NT2/D1 (cell line): Measurements from ENCODE around the gene ANAPC4.

Source experiments
- DNase-seq: peaks from one replicate; pipeline ENCODE4 v3.0.0-alpha.2; 2011; ENCODE audit warnings: low read depth, low spot score
- H3K27me3 ChIP-seq: 2 replicates; pipeline ENCODE4 v1.6.0; 2011; ENCODE audit warnings: mild to moderate bottlenecking; ENCODE audit not compliant: insufficient read length, insufficient read depth
- H3K36me3 ChIP-seq: 2 replicates; pipeline ENCODE4 v1.6.1; 2011; ENCODE audit warnings: mild to moderate bottlenecking, low read length, mixed read lengths; ENCODE audit not compliant: insufficient read depth, insufficient read length
- H3K4me1 ChIP-seq: 2 replicates; pipeline ENCODE4 v1.5.1; 2011; ENCODE audit not compliant: insufficient read depth, insufficient read length
- H3K4me3 ChIP-seq: 2 replicates; pipeline ENCODE4 v1.5.1; 2011; ENCODE audit warnings: low read depth; ENCODE audit not compliant: insufficient read length
- H3K9ac ChIP-seq: 2 replicates; pipeline ENCODE4 v1.6.0; 2011; ENCODE audit warnings: low read depth; ENCODE audit not compliant: insufficient read length
- H3K9me3 ChIP-seq: 2 replicates; pipeline ENCODE4 v1.5.1; 2011; ENCODE audit warnings: mild to moderate bottlenecking, low read length; ENCODE audit not compliant: insufficient read depth
- SUZ12 ChIP-seq: IDR thresholded peaks from 2 replicates; pipeline ENCODE4 v1.6.1; 2011; ENCODE audit not compliant: insufficient read length, insufficient read depth; ENCODE audit errors: extremely low read depth
- YY1 ChIP-seq: IDR thresholded peaks from 2 replicates; pipeline ENCODE4 v1.6.1; 2011; ENCODE audit not compliant: insufficient read length, insufficient read depth
- ZNF274 ChIP-seq: IDR thresholded peaks from 2 replicates; pipeline ENCODE4 v1.6.1; 2011; ENCODE audit warnings: mild to moderate bottlenecking, low read depth, low read length

The ANAPC4 gene

GRCh38 chr4:25379591-25379990 is 2.5 kb downstream of the ANAPC4 start:
- H3K4me3 ChIP-seq, result no peak overlapping the region
- peaks cover 6% of the 10 kb centered on the region for H3K4me1 ChIP-seq
- H3K9ac ChIP-seq, result no peak overlapping the region
- H3K9me3 ChIP-seq, result no peaks in the 10 kb centered on the region
- no peak for TF ChIP-seq ZNF274
- TF ChIP-seq YY1, result no peak
- no peak for TF ChIP-seq SUZ12
- DNase-seq, result no peak
- peaks cover 46% of the 10 kb centered on the region for H3K36me3 ChIP-seq
- H3K27me3 ChIP-seq, result no peaks in the 10 kb centered on the region

- Histone ChIP-seq H3K27me3 (no peaks in the 10 kb centered on the region), H3K9ac (no peak overlapping the region), H3K4me3 (no peak overlapping the region), H3K36me3 (peaks cover 52% of the 10 kb centered on the region), H3K4me1 (peaks cover 2% of the 10 kb centered on the region), H3K9me3 (no peaks in the 10 kb centered on the region)
- DNase-seq, result no peak
- TF ChIP-seq SUZ12 (no peak), ZNF274 (no peak), YY1 (no peak)
Measured at GRCh38 chr4:25383647-25384046, 6.6 kb downstream of the ANAPC4 start.

- DNase-seq, result no peak
- TF ChIP-seq ZNF274 (no peak), SUZ12 (no peak), YY1 (no peak)
- no peaks in the 10 kb centered on the region for H3K9me3 ChIP-seq
- no peak overlapping the region for H3K9ac ChIP-seq
- no peaks in the 10 kb centered on the region for H3K27me3 ChIP-seq
- H3K4me1 ChIP-seq, result no peaks in the 10 kb centered on the region
- H3K36me3 ChIP-seq, result peaks cover 54% of the 10 kb centered on the region
- no peak overlapping the region for H3K4me3 ChIP-seq
Measured at GRCh38 chr4:25386926-25387325, 9.9 kb downstream of the ANAPC4 start.

GRCh38 chr4:25397305-25397704 is 20.2 kb downstream of the ANAPC4 start:
- DNase-seq, result no peak
- H3K9me3 ChIP-seq, result no peaks in the 10 kb centered on the region
- no peak overlapping the region for H3K9ac ChIP-seq
- peaks cover 83% of the 10 kb centered on the region for H3K36me3 ChIP-seq
- H3K27me3 ChIP-seq, result no peaks in the 10 kb centered on the region
- TF ChIP-seq SUZ12 (no peak), YY1 (no peak)
- H3K4me1 ChIP-seq, result no peaks in the 10 kb centered on the region
- H3K4me3 ChIP-seq, result no peak overlapping the region

- Histone ChIP-seq H3K4me1 (no peaks in the 10 kb centered on the region), H3K36me3 (peaks cover 83% of the 10 kb centered on the region)
- TF ChIP-seq YY1, result no peak
- no peak for TF ChIP-seq SUZ12
- no peak for TF ChIP-seq ZNF274
Measured at GRCh38 chr4:25399510-25399909, 22.4 kb downstream of the ANAPC4 start.

GRCh38 chr4:25401066-25401465 is 24.0 kb downstream of the ANAPC4 start:
- DNase-seq, result no peak
- no peaks in the 10 kb centered on the region for H3K9me3 ChIP-seq
- no peaks in the 10 kb centered on the region for H3K4me1 ChIP-seq
- no peak for TF ChIP-seq SUZ12
- TF ChIP-seq ZNF274, result no peak
- TF ChIP-seq YY1, result no peak
- no peak overlapping the region for H3K9ac ChIP-seq
- H3K4me3 ChIP-seq, result no peak overlapping the region
- no peaks in the 10 kb centered on the region for H3K27me3 ChIP-seq
- peaks cover 88% of the 10 kb centered on the region for H3K36me3 ChIP-seq

More at GRCh38 chr4:25399510-25399909, 22.4 kb downstream of the ANAPC4 start:
- no peak for DNase-seq
- no peaks in the 10 kb centered on the region for H3K27me3 ChIP-seq
- no peak overlapping the region for H3K4me3 ChIP-seq
- no peaks in the 10 kb centered on the region for H3K9me3 ChIP-seq
- no peak overlapping the region for H3K9ac ChIP-seq

- Histone ChIP-seq H3K4me3 (no peak overlapping the region), H3K36me3 (peaks cover 88% of the 10 kb centered on the region), H3K9me3 (no peaks in the 10 kb centered on the region), H3K9ac (no peak overlapping the region), H3K27me3 (no peaks in the 10 kb centered on the region), H3K4me1 (no peaks in the 10 kb centered on the region)
- no peak for DNase-seq
- no peak for TF ChIP-seq SUZ12
- no peak for TF ChIP-seq ZNF274
- TF ChIP-seq YY1, result no peak
Measured at GRCh38 chr4:25402521-25402920, 25.5 kb downstream of the ANAPC4 start.

- Histone ChIP-seq H3K36me3 (peaks cover 88% of the 10 kb centered on the region), H3K9me3 (no peaks in the 10 kb centered on the region), H3K4me1 (no peaks in the 10 kb centered on the region), H3K4me3 (no peak overlapping the region), H3K27me3 (no peaks in the 10 kb centered on the region), H3K9ac (no peak overlapping the region)
- TF ChIP-seq YY1 (no peak), SUZ12 (no peak), ZNF274 (no peak)
- DNase-seq, result no peak
Measured at GRCh38 chr4:25403699-25404098, 26.6 kb downstream of the ANAPC4 start.
